ENCODE results near the gene ABHD5. TPM values are rescaled to one million over a fixed set of nuclear protein-coding genes. Genes with fewer than 3 reads are reported as not detected.

Gene ABHD5
- total and polyA plus RNA-seq, 2 of the 8 experiments (the other 6 are each of a cell fraction or from before 2014, with no cell fraction given), result 10.5 to 16.4 TPM

DNA sequence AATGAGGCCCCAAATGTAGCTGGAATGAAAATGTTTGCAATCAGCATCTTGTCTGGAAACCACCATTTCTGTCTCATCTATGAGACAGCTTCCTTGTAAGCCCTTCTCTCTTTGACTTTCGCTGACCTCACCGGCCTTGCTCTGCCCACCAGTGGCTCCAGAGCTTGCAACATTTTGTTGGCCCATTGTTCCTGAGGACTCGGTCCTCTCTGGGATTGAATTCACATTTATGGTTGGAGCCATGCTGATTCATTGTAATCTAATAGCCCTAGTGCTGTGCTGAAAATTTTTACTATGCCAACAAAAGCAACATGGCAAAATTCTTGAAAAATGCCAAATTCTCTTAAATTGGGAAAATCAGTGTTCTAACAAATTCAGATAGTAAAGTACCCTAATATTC lies 37.2 kb downstream of the ABHD5 start:
- Histone ChIP-seq H2BK15ac (ENCODE audit: low read length) (no peak overlapping the region), H3K4me3 (ENCODE audit: extremely low read depth in 1 of 4, insufficient read depth in 2 of 4, low read depth in 3 of 4, low read length in 4 of 4) (no peak overlapping the region), H2BK20ac (ENCODE audit: low read length) (no peak overlapping the region), H3K4me2 (ENCODE audit: insufficient read depth in 1 of 2, low read depth in 2 of 2, low read length in 2 of 2) (no peak overlapping the region), H4K20me1 (replicated peaks in 1 of 2; ENCODE audit: control insufficient read depth in 1 of 2, insufficient read depth in 2 of 2, low read length in 2 of 2) (no peaks in the 10 kb centered on the region), H2AK5ac (ENCODE audit: low read depth, low read length) (no peak overlapping the region), H3K36me3 (ENCODE audit: control insufficient read depth in 2 of 4, insufficient read depth in 4 of 4, low read length in 3 of 4) (no peaks in the 10 kb centered on the region), H3K4ac (replicated peaks; ENCODE audit: insufficient read length, low read depth, low read length) (no peak overlapping the region), H2BK120ac (replicated peaks; ENCODE audit: low read depth, low read length) (no peak overlapping the region), H4K5ac (ENCODE audit: insufficient read length, low read depth, low read length) (no peak overlapping the region), H4K91ac (replicated peaks; ENCODE audit: insufficient read length, low read length) (no peak overlapping the region), H2BK5ac (ENCODE audit: low read depth, low read length) (no peak overlapping the region), H3K9me3 (ENCODE audit: insufficient read depth in 2 of 2, low read depth in 1 of 2, low read length in 1 of 2) (no peaks in the 10 kb centered on the region), H3K27ac (ENCODE audit: low read depth, low read length) (no peak overlapping the region), H3K23ac (ENCODE audit: insufficient read length) (no peak overlapping the region), H2AFZ (ENCODE audit: low read length) (no peak overlapping the region), H3K79me2 (ENCODE audit: control insufficient read depth in 1 of 2, insufficient read depth in 2 of 2, low read length in 2 of 2) (no peaks in the 10 kb centered on the region), H3K14ac (ENCODE audit: insufficient read length) (no peak overlapping the region), H3K9ac (replicated peaks in 1 of 4; ENCODE audit: extremely low read depth in 1 of 4, low read depth in 3 of 4, low read length in 3 of 4) (no peak overlapping the region), H2BK12ac (ENCODE audit: low read depth, low read length) (no peak overlapping the region), H3K4me1 (replicated peaks in 1 of 4; ENCODE audit: control insufficient read depth in 3 of 4, insufficient read depth in 4 of 4, low read length in 3 of 4) (peaks cover 0 to 4% (median 2%) of the 10 kb centered on the region in 4 experiments; a peak in 2 of 7 replicates), H3K23me2 (ENCODE audit: low read depth, low read length) (no peaks in the 10 kb centered on the region), H3K79me1 (ENCODE audit: low read depth, low read length) (no peaks in the 10 kb centered on the region), H3K27me3 (replicated peaks in 1 of 4; ENCODE audit: control insufficient read depth in 3 of 4, extremely low read depth in 1 of 4, insufficient read depth in 3 of 4, low read length in 3 of 4) (no peaks in the 10 kb centered on the region), H4K8ac (ENCODE audit: extremely low read depth, insufficient read depth, low read length) (no peak overlapping the region), H3K56ac (replicated peaks; ENCODE audit: insufficient read length, low read depth, low read length) (no peak overlapping the region), H3K18ac (ENCODE audit: extremely low read depth, low read length) (no peak overlapping the region)
- POLR2A ChIA-PET (ENCODE audit: partially characterized antibody), result interaction anchor here (0.6 kb wide), 1 partner anchor 156 kb away, joined by 5 read pairs; no protein-coding TSS in a partner anchor
- TF ChIP-seq TEAD4 (IDR thresholded peaks at IDR 0.05; ENCODE audit: low read depth, low read length) (no peak), TBP (IDR thresholded peaks at IDR 0.05; ENCODE audit: low read depth, low read length) (no peak), EGR1 (IDR thresholded peaks at IDR 0.05; ENCODE audit: borderline replicate concordance, low read depth, low read length) (no peak), YY1 (IDR thresholded peaks at IDR 0.05; ENCODE audit: low read depth, low read length) (no peak), KDM5A (IDR thresholded peaks at IDR 0.05; ENCODE audit: low read length) (no peak), GTF2F1 (IDR thresholded peaks at IDR 0.05; ENCODE audit: borderline replicate concordance, low read depth, low read length) (no peak), JUN (IDR thresholded peaks at IDR 0.05; ENCODE audit: low read depth, low read length) (no peak)
- TF ChIP-seq, protein P1, sequence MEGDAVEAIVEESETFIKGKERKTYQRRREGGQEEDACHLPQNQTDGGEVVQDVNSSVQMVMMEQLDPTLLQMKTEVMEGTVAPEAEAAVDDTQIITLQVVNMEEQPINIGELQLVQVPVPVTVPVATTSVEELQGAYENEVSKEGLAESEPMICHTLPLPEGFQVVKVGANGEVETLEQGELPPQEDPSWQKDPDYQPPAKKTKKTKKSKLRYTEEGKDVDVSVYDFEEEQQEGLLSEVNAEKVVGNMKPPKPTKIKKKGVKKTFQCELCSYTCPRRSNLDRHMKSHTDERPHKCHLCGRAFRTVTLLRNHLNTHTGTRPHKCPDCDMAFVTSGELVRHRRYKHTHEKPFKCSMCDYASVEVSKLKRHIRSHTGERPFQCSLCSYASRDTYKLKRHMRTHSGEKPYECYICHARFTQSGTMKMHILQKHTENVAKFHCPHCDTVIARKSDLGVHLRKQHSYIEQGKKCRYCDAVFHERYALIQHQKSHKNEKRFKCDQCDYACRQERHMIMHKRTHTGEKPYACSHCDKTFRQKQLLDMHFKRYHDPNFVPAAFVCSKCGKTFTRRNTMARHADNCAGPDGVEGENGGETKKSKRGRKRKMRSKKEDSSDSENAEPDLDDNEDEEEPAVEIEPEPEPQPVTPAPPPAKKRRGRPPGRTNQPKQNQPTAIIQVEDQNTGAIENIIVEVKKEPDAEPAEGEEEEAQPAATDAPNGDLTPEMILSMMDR (IDR thresholded peaks at IDR 0.05; ENCODE audit: control extremely low read depth in 1 of 3, insufficient read depth in 1 of 3, low read depth in 1 of 3, low read length in 3 of 3), result no peak
- CTCF ChIA-PET (ENCODE audit: partially characterized antibody), result no interaction called here
- DNase-seq (ENCODE audit: low read depth in 1 of 2, low spot score in 2 of 2) (no peak), FAIRE-seq (no peak)
- 91% methylated on average over 3 of the region's 3 CpGs; no CpG with 5 or more reads in 1 of the 2 experiments for WGBS, 2 experiments (ENCODE audit: extremely low coverage in 1 of 2, insufficient coverage in 1 of 2, insufficient read length in 1 of 2, insufficient replicate concordance in 2 of 2, low coverage in 1 of 2, low lambda C conversion rate in 2 of 2, missing lambda C conversion rate in 1 of 2)
